H1 (cell line): ENCODE measurements around the gene USH1G. TPM values are rescaled to one million over a fixed set of nuclear protein-coding genes. Genes with fewer than 3 reads are reported as not detected.

Experiments
- CTCF ChIA-PET: fragments of 300-600 bp; sonication (Branson Sonifier 250); formaldehyde crosslinking; loops from one replicate; lab custom pipeline; 2021; ENCODE audit not compliant: partially characterized antibody; lab: Charles Lee
- POLR2A ChIA-PET: fragments of 300-600 bp; sonication (Branson Sonifier 250); formaldehyde crosslinking; loops from one replicate; lab custom pipeline; 2021; ENCODE audit warnings: inconsistent platforms; ENCODE audit not compliant: partially characterized antibody; lab: Charles Lee
- DNase-seq, 2 experiments: peaks; one replicate each; pipeline versions ENCODE4 v3.0.0 to v3.0.0-alpha.2; 2010 to 2022; ENCODE audit warnings: low spot score in 2 of 2, low read depth in 1 of 2, mixed read lengths in 1 of 2
- FAIRE-seq: peaks from 2 replicates; lab custom pipeline; 2011; peaks lifted over from hg19 to GRCh38; lab: Jason Lieb, UNC
- H2AFZ ChIP-seq: 2 replicates; pipeline ENCODE4 v1.8.1; 2012; ENCODE audit warnings: low read length, inconsistent platforms
- H2AK5ac ChIP-seq: 2 replicates; pipeline ENCODE4 v1.6.1; 2013; ENCODE audit warnings: low read depth, low read length
- H2BK120ac ChIP-seq: replicated peaks from 2 replicates; pipeline ENCODE3; 2013; ENCODE audit warnings: low read depth, low read length, inconsistent platforms
- H2BK12ac ChIP-seq: 2 replicates; pipeline ENCODE4 v1.6.1; 2013; ENCODE audit warnings: low read depth, low read length
- H2BK15ac ChIP-seq: 2 replicates; pipeline ENCODE4 v1.6.1; 2013; ENCODE audit warnings: low read length
- H2BK20ac ChIP-seq: 2 replicates; pipeline ENCODE4 v1.6.1; 2013; ENCODE audit warnings: low read length
- H2BK5ac ChIP-seq: 2 replicates; pipeline ENCODE4 v1.6.1; 2013; ENCODE audit warnings: low read depth, low read length
- H3K14ac ChIP-seq: 2 replicates; pipeline ENCODE4 v1.6.1; 2013; ENCODE audit warnings: inconsistent platforms; ENCODE audit not compliant: insufficient read length
- H3K18ac ChIP-seq: 2 replicates; pipeline ENCODE4 v1.6.1; 2013; ENCODE audit warnings: low read length; ENCODE audit errors: extremely low read depth
- H3K23ac ChIP-seq: 2 replicates; pipeline ENCODE4 v1.6.1; 2013; ENCODE audit warnings: inconsistent platforms; ENCODE audit not compliant: insufficient read length
- H3K23me2 ChIP-seq: 2 replicates; pipeline ENCODE4 v1.6.1; 2013; ENCODE audit warnings: low read depth, low read length
- H3K27ac ChIP-seq: 2 replicates; pipeline ENCODE4 v1.6.1; 2011; ENCODE audit warnings: low read depth, low read length, inconsistent platforms
- H3K27me3 ChIP-seq, 4 experiments: replicated peaks in 1 of 4; 1 replicate in 1 of 4; 2 replicates in 3 of 4; pipeline versions ENCODE4 v1.6.1 to v1.8.1; 2011 to 2013; ENCODE audit warnings: low read length in 3 of 4, mild to moderate bottlenecking in 3 of 4, inconsistent platforms in 2 of 4, mixed read lengths in 2 of 4, moderate library complexity in 1 of 4; ENCODE audit not compliant: control insufficient read depth in 3 of 4, insufficient read depth in 3 of 4; ENCODE audit errors: extremely low read depth in 1 of 4
- H3K36me3 ChIP-seq, 4 experiments: 2 replicates each; pipeline versions ENCODE4 v1.6.1 to v1.8.1; 2011 to 2013; ENCODE audit warnings: mild to moderate bottlenecking in 4 of 4, low read length in 3 of 4, moderate library complexity in 2 of 4, control low read depth in 1 of 4, inconsistent platforms in 1 of 4; ENCODE audit not compliant: insufficient read depth in 4 of 4, control insufficient read depth in 2 of 4
- H3K4ac ChIP-seq: replicated peaks from 2 replicates; pipeline ENCODE3; 2013; ENCODE audit warnings: low read length, low read depth, mixed read lengths, inconsistent platforms; ENCODE audit not compliant: insufficient read length
- H3K4me1 ChIP-seq, 4 experiments: replicated peaks in 1 of 4; 1 replicate in 1 of 4; 2 replicates in 3 of 4; pipeline versions ENCODE4 v1.6.1 to v1.8.1; 2011 to 2013; ENCODE audit warnings: low read length in 3 of 4, inconsistent platforms in 2 of 4, mixed read lengths in 1 of 4; ENCODE audit not compliant: insufficient read depth in 4 of 4, control insufficient read depth in 3 of 4
- H3K4me2 ChIP-seq, 2 experiments: 2 replicates each; pipeline versions ENCODE4 v1.6.1 to v1.8.1; 2011 to 2013; ENCODE audit warnings: low read depth in 2 of 2, low read length in 2 of 2, control low read depth in 1 of 2, inconsistent platforms in 1 of 2, mild to moderate bottlenecking in 1 of 2; ENCODE audit not compliant: insufficient read depth in 1 of 2
- H3K4me3 ChIP-seq, 4 experiments: fragments of 200-600, 300-600 bp in 1 of 4; sonication (generic), shearing (Covaris generic), sonication (Bioruptor Twin) in 1 of 4; 2 replicates each; pipeline versions ENCODE4 v1.5.1 to v1.8.1; 2011 to 2016; ENCODE audit warnings: low read length in 4 of 4, low read depth in 3 of 4, control low read depth in 2 of 4, inconsistent platforms in 2 of 4, mild to moderate bottlenecking in 2 of 4, mixed read lengths in 1 of 4, moderate library complexity in 1 of 4; ENCODE audit not compliant: insufficient read depth in 2 of 4; ENCODE audit errors: extremely low read depth in 1 of 4
- H3K56ac ChIP-seq: replicated peaks from 2 replicates; pipeline ENCODE3; 2013; ENCODE audit warnings: low read depth, mild to moderate bottlenecking, mixed read lengths, low read length, inconsistent platforms; ENCODE audit not compliant: insufficient read length
- H3K79me1 ChIP-seq: 2 replicates; pipeline ENCODE4 v1.6.1; 2013; ENCODE audit warnings: low read depth, low read length, control low read depth
- H3K79me2 ChIP-seq, 2 experiments: 2 replicates each; pipeline versions ENCODE4 v1.6.1 to v1.8.1; 2012 to 2013; ENCODE audit warnings: low read length in 2 of 2, mild to moderate bottlenecking in 2 of 2, inconsistent platforms in 1 of 2; ENCODE audit not compliant: insufficient read depth in 2 of 2, control insufficient read depth in 1 of 2
- H3K9ac ChIP-seq, 4 experiments: replicated peaks in 1 of 4; 1 replicate in 1 of 4; 2 replicates in 3 of 4; pipeline versions ENCODE4 v1.6.1 to v1.8.1; 2011 to 2013; ENCODE audit warnings: low read depth in 3 of 4, low read length in 3 of 4, control low read depth in 2 of 4, mild to moderate bottlenecking in 2 of 4, moderate library complexity in 2 of 4, inconsistent platforms in 1 of 4; ENCODE audit errors: extremely low read depth in 1 of 4
- H3K9me3 ChIP-seq, 2 experiments: 2 replicates each; pipeline versions ENCODE4 v1.6.1 to v1.8.1; 2012 to 2013; ENCODE audit warnings: mild to moderate bottlenecking in 2 of 2, moderate library complexity in 2 of 2, control low read depth in 1 of 2, inconsistent platforms in 1 of 2, low read depth in 1 of 2, low read length in 1 of 2, mixed read lengths in 1 of 2; ENCODE audit not compliant: insufficient read depth in 2 of 2
- H4K20me1 ChIP-seq, 2 experiments: replicated peaks in 1 of 2; 2 replicates each; pipeline versions ENCODE3 to v1.8.1; 2011 to 2013; ENCODE audit warnings: inconsistent platforms in 2 of 2, low read length in 2 of 2, mild to moderate bottlenecking in 1 of 2; ENCODE audit not compliant: insufficient read depth in 2 of 2, control insufficient read depth in 1 of 2
- H4K5ac ChIP-seq: 2 replicates; pipeline ENCODE4 v1.6.1; 2013; ENCODE audit warnings: low read length, low read depth, mixed read lengths, inconsistent platforms; ENCODE audit not compliant: insufficient read length
- H4K8ac ChIP-seq: 2 replicates; pipeline ENCODE4 v1.8.0; 2013; ENCODE audit warnings: mild to moderate bottlenecking, moderate library complexity, low read length, inconsistent platforms; ENCODE audit not compliant: insufficient read depth; ENCODE audit errors: extremely low read depth
- H4K91ac ChIP-seq: replicated peaks from 2 replicates; pipeline ENCODE3; 2013; ENCODE audit warnings: low read length, mixed read lengths, inconsistent platforms; ENCODE audit not compliant: insufficient read length
- ASH2L ChIP-seq: fragments of 200-600, 300-600 bp; sonication (generic); IDR thresholded peaks from one replicate; pipeline ENCODE4 v1.7.1; 2017; ENCODE audit warnings: low read length
- ATF3 ChIP-seq: IDR thresholded peaks from 2 replicates; pipeline ENCODE4 v1.6.1; 2011; ENCODE audit warnings: low read depth, mild to moderate bottlenecking, low read length; ENCODE audit not compliant: insufficient read depth
- CBX5 ChIP-seq: fragments of 300-800, 300-1000 bp; sonication (generic); IDR thresholded peaks from 2 replicates; pipeline ENCODE4 v1.7.1; 2016; ENCODE audit warnings: antibody characterized with exemption, low read length, low read depth
- KDM1A ChIP-seq: fragments of 200-600, 300-600 bp; sonication (generic); IDR thresholded peaks from 2 replicates; pipeline ENCODE4 v1.7.1; 2016; ENCODE audit warnings: mild to moderate bottlenecking, low read length, borderline replicate concordance
- KDM4A ChIP-seq: IDR thresholded peaks from one replicate; pipeline ENCODE4 v1.7.1; 2012; ENCODE audit warnings: low read depth, mild to moderate bottlenecking, moderate library complexity, low read length, inconsistent platforms; ENCODE audit not compliant: severe bottlenecking
- NANOG ChIP-seq: IDR thresholded peaks from 2 replicates; pipeline ENCODE4 v1.6.1; 2011; ENCODE audit warnings: low read length, low read depth, mild to moderate bottlenecking, inconsistent platforms; ENCODE audit not compliant: insufficient read depth, poor library complexity, severe bottlenecking
- NRF1 ChIP-seq: IDR thresholded peaks from 2 replicates; pipeline ENCODE4 v1.6.1; 2011; ENCODE audit warnings: mild to moderate bottlenecking, low read depth, low read length, improper control_type of control experiment
- POLR2AphosphoS5 ChIP-seq: IDR thresholded peaks from 2 replicates; pipeline ENCODE4 v1.6.1; 2011; ENCODE audit warnings: low read depth, low read length
- SP1 ChIP-seq: IDR thresholded peaks from 2 replicates; pipeline ENCODE4 v1.6.1; 2011; ENCODE audit warnings: low read depth, low read length
- TEAD4 ChIP-seq: IDR thresholded peaks from 2 replicates; pipeline ENCODE4 v1.6.1; 2012; ENCODE audit warnings: low read depth, low read length, inconsistent platforms, mixed read lengths
- YY1 ChIP-seq: IDR thresholded peaks from 2 replicates; pipeline ENCODE4 v1.6.1; 2011; ENCODE audit warnings: low read depth, mild to moderate bottlenecking, low read length
- WGBS, 2 experiments: shearing (Covaris generic) in 1 of 2; methylation state at CpG; one replicate each; pipeline versions ENCODE4 v1.1.6 to v1.1.7; 2013 to 2015; ENCODE audit warnings: low lambda C conversion rate in 2 of 2, mixed read lengths in 2 of 2, inconsistent platforms in 1 of 2, low coverage in 1 of 2, missing lambda C conversion rate in 1 of 2; ENCODE audit not compliant: insufficient replicate concordance in 2 of 2, insufficient coverage in 1 of 2, insufficient read length in 1 of 2; ENCODE audit errors: extremely low coverage in 1 of 2, missing lambda C conversion rate in 1 of 2; 5-methylcytosine and 5-hydroxymethylcytosine counted together
- polyA plus RNA-seq, 7 experiments: library from polyadenylated mRNA; depleted of rRNA in 3 of 7; stranded (reverse) in 5 of 7; unstranded in 2 of 7; fragments of >200 nt in 5 of 7; fragments of 200-250 nt in 2 of 7; gene quantifications; 1 replicate in 5 of 7; 2 replicates in 1 of 7; 4 replicates in 1 of 7; pipeline versions ENCODE4 v1.2.1 to v1.2.3, GENCODE V29; 2011 to 2013; ENCODE audit warnings: missing spikeins in 2 of 7, mixed read lengths in 2 of 7
- total RNA-seq: library from RNA; stranded (reverse); fragmentation: NEBNext Ultra II Directional; extraction: Animal tissue kit (Norgen Biotek cat#: 25700); gene quantifications from 2 replicates; pipeline ENCODE4 v1.2.1, GENCODE V29; 2021

The USH1G gene
- total and polyA plus RNA-seq, 2 of the 8 experiments (the other 6 are each of a cell fraction or from before 2014, with no cell fraction given), result 1.6 to 4.3 TPM

DNA sequence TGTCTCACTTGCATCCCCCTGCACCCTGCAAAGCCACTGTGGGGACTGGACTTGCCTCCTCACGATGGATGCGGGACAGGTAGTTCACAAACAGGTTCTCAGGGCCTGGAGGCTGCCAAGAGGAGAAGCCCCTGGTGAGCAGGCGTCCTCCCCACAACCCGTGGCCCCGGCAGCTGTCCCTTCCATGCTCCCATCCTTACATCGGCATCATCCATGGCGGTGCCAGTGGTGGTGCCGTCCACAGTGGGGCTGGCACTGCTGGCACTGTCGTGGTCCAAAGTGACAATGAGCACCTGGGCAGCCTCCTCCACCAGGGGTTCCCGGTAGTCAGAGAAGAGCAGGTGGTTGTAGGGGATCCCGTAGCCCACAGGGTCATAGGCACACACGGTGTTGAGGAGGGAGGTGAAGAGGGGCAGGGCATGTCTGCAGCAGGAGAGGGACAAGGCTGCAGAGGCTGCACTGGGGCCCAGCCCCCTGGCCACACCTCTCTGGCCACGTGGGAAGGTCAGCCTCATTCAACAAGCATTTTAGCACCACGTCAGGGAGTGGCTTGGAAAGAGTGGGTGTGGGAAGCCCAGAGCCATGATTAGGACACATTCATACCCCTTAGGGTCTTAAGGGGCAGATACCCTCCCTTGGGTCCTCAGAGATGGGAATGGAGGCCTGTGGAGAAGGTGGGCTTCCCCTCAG, 36.9 kb upstream of the USH1G start:
- H2AFZ ChIP-seq, result no peak overlapping the region
- H3K4me3 ChIP-seq, result no peak overlapping the region
- no peak overlapping the region for H3K9ac ChIP-seq

More for the DNA sequence above, 36.9 kb upstream of the USH1G start:
- no peaks in the 10 kb centered on the region for H3K23me2 ChIP-seq
- H3K4ac ChIP-seq, result no peak overlapping the region
- peaks cover 0 to 5% (median 2%) of the 10 kb centered on the region in 4 experiments; a peak in 3 of 7 replicates for H3K27me3 ChIP-seq
- H4K8ac ChIP-seq, result no peak overlapping the region
- POLR2A ChIA-PET, result interaction anchor here (0.8 to 2.5 kb wide), 6 partner anchors 9 to 75 kb away, joined by 3 to 37 read pairs (median 4); partner anchors contain the start of genes HID1, MRPL58 and OTOP2
- H2BK15ac ChIP-seq, result peak overlapping the region; percentile 81; the same call in 1 of the 2 replicates
- no peak overlapping the region for H3K4me2 ChIP-seq
- no peak overlapping the region for H3K14ac ChIP-seq
- H2BK5ac ChIP-seq, result no peak overlapping the region; the same call in 1 of the 2 replicates
- H2AK5ac ChIP-seq, result no peak overlapping the region
- no peak for TF ChIP-seq NANOG
- TF ChIP-seq YY1, result no peak
- TF ChIP-seq ATF3, result no peak
- no peak for TF ChIP-seq SP1
- TF ChIP-seq NRF1, result no peak
- no peak for TF ChIP-seq ASH2L
- TF ChIP-seq KDM4A, result no peak
- TF ChIP-seq POLR2AphosphoS5, result no peak
- no peak for TF ChIP-seq TEAD4
- TF ChIP-seq KDM1A, result no peak
- no peak for TF ChIP-seq CBX5
- H3K27ac ChIP-seq, result no peak overlapping the region
- peaks cover 0 to 7% (median 1%) of the 10 kb centered on the region in 4 experiments; a peak in 4 of 7 replicates for H3K4me1 ChIP-seq
- no peak overlapping the region for H3K23ac ChIP-seq
- no peaks in the 10 kb centered on the region for H3K79me2 ChIP-seq
- no peak overlapping the region for H3K56ac ChIP-seq
- no peak for FAIRE-seq
- no peaks in the 10 kb centered on the region for H3K36me3 ChIP-seq
- 83% methylated on average over 14 of the region's 14 CpGs; no CpG with 5 or more reads in 1 of the 2 experiments for WGBS, 2 experiments
- H2BK120ac ChIP-seq, result no peak overlapping the region
- DNase-seq, result no peak
- H3K18ac ChIP-seq, result no peak overlapping the region
- no peak overlapping the region for H4K5ac ChIP-seq
- no peak overlapping the region for H4K91ac ChIP-seq
- H3K79me1 ChIP-seq, result no peaks in the 10 kb centered on the region
- peak overlapping the region; percentile 12; the same call in 1 of the 2 replicates for H2BK12ac ChIP-seq
- CTCF ChIA-PET, result interaction anchor here (0.9 to 27.2 kb wide), 36 partner anchors 10 to 453 kb away, joined by 3 to 1072 read pairs (median 8); partner anchors contain the start of genes ARMC7, CDR2L, HID1 and MRPL58
- H2BK20ac ChIP-seq, result no peak overlapping the region
- no peaks in the 10 kb centered on the region for H3K9me3 ChIP-seq
- peaks cover 0 to 2% of the 10 kb centered on the region in 2 experiments for H4K20me1 ChIP-seq
